Measurements from ENCODE around the gene HPS4. TPM values are rescaled to one million over a fixed set of nuclear protein-coding genes. Genes with fewer than 3 reads are reported as not detected.

HPS4 gene
- total and polyA plus RNA-seq, 2 of the 8 experiments (the other 6 are each of a cell fraction or from before 2014, with no cell fraction given), result 28.0 to 35.2 TPM

DNA sequence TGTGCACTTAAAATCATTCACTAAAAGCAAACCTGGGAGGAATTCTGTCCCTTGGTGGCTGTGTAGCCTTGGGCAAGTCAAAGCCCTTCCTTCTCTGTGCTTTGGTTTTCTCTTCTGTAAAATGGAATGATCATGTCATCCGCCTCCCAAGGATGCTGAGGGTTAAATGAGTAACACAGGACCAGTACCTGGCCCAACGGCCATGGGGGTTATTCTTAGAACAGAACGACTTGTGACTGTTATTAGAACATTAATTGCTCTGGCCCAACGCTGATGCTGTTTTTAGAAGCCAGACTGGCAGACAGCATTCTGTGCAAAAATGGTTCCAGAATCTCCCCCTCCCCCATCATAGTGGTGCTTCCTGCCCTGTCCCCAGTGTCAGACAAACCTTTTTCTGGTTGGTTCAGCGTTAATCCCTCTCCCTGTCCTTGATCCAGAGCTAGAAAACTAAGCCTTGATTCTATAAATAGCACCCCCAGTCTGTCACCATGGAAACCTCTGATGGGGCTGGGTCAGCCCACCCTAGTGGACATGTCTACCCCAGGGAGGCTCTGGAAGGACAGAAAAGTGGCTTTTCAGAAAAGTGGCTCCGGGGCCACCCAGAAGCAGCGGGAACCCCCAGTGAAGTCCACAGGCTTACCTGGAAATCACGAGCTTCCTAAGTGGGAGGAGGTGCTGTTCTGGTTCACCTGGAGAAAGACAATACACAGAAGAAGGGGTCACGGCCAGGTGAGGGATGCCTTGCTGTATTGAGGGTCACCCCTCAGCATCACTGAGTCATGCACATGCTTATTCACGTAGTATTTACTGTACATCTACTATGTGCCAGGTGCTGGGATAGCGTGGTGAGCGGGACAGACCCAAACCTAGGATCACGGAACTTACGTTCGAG, 44.2 kb upstream of the HPS4 start:
- H2AFZ ChIP-seq (ENCODE audit: low read length), result no peak overlapping the region
- no peak overlapping the region for H3K4ac ChIP-seq (replicated peaks; ENCODE audit: insufficient read length, low read depth, low read length)
- FAIRE-seq (no peak), DNase-seq (ENCODE audit: low read depth in 1 of 2, low spot score in 2 of 2) (no peak)
- no peak overlapping the region for H4K91ac ChIP-seq (replicated peaks; ENCODE audit: insufficient read length, low read length)
- H3K4me1 ChIP-seq (replicated peaks in 1 of 4; ENCODE audit: control insufficient read depth in 3 of 4, insufficient read depth in 4 of 4, low read length in 3 of 4), result no peaks in the 10 kb centered on the region
- no peak overlapping the region for H3K18ac ChIP-seq (ENCODE audit: extremely low read depth, low read length)
- no peak overlapping the region for H3K4me3 ChIP-seq (ENCODE audit: extremely low read depth in 1 of 4, insufficient read depth in 2 of 4, low read depth in 3 of 4, low read length in 4 of 4)
- no peak overlapping the region for H2AK5ac ChIP-seq (ENCODE audit: low read depth, low read length)
- H2BK20ac ChIP-seq (ENCODE audit: low read length), result no peak overlapping the region
- no peaks in the 10 kb centered on the region; a peak in 1 of 7 replicates for H3K27me3 ChIP-seq (replicated peaks in 1 of 4; ENCODE audit: control insufficient read depth in 3 of 4, extremely low read depth in 1 of 4, insufficient read depth in 3 of 4, low read length in 3 of 4)
- WGBS, 2 experiments (ENCODE audit: extremely low coverage in 1 of 2, insufficient coverage in 1 of 2, insufficient read length in 1 of 2, insufficient replicate concordance in 2 of 2, low coverage in 1 of 2, low lambda C conversion rate in 2 of 2, missing lambda C conversion rate in 1 of 2), result 91% methylated on average over 13 of the region's 15 CpGs; no CpG with 5 or more reads in 1 of the 2 experiments
- no peak overlapping the region for H3K56ac ChIP-seq (replicated peaks; ENCODE audit: insufficient read length, low read depth, low read length)
- no peak overlapping the region for H3K4me2 ChIP-seq (ENCODE audit: insufficient read depth in 1 of 2, low read depth in 2 of 2, low read length in 2 of 2)
- H3K14ac ChIP-seq (ENCODE audit: insufficient read length), result no peak overlapping the region
- H3K79me1 ChIP-seq (ENCODE audit: low read depth, low read length), result no peaks in the 10 kb centered on the region
- H4K20me1 ChIP-seq (replicated peaks in 1 of 2; ENCODE audit: control insufficient read depth in 1 of 2, insufficient read depth in 2 of 2, low read length in 2 of 2), result peaks cover 0 to 5% of the 10 kb centered on the region in 2 experiments
- peaks cover 6 to 65% (median 43%) of the 10 kb centered on the region in 4 experiments; a peak in 6 of 8 replicates for H3K36me3 ChIP-seq (ENCODE audit: control insufficient read depth in 2 of 4, insufficient read depth in 4 of 4, low read length in 3 of 4)
- H2BK120ac ChIP-seq (replicated peaks; ENCODE audit: low read depth, low read length), result no peak overlapping the region
- ChIA-PET POLR2A (ENCODE audit: partially characterized antibody) (interaction anchor here (1.2 to 1.6 kb wide), 2 partner anchors 12 to 18 kb away, joined by 3 read pairs; no protein-coding TSS in a partner anchor), CTCF (ENCODE audit: partially characterized antibody) (interaction anchor here (1.0 to 1.5 kb wide), 3 partner anchors 8 to 141 kb away, joined by 3 to 4 read pairs (median 3); no protein-coding TSS in a partner anchor)
- no peaks in the 10 kb centered on the region for H3K23me2 ChIP-seq (ENCODE audit: low read depth, low read length)
- H3K23ac ChIP-seq (ENCODE audit: insufficient read length), result no peak overlapping the region
- no peak overlapping the region for H4K5ac ChIP-seq (ENCODE audit: insufficient read length, low read depth, low read length)
- H3K27ac ChIP-seq (ENCODE audit: low read depth, low read length), result no peak overlapping the region
- no peaks in the 10 kb centered on the region for H3K79me2 ChIP-seq (ENCODE audit: control insufficient read depth in 1 of 2, insufficient read depth in 2 of 2, low read length in 2 of 2)
- H4K8ac ChIP-seq (ENCODE audit: extremely low read depth, insufficient read depth, low read length), result no peak overlapping the region
- no peak overlapping the region for H2BK5ac ChIP-seq (ENCODE audit: low read depth, low read length)
- no peak overlapping the region for H2BK15ac ChIP-seq (ENCODE audit: low read length)
- no peaks in the 10 kb centered on the region for H3K9me3 ChIP-seq (ENCODE audit: insufficient read depth in 2 of 2, low read depth in 1 of 2, low read length in 1 of 2)
- no peak overlapping the region for H3K9ac ChIP-seq (replicated peaks in 1 of 4; ENCODE audit: extremely low read depth in 1 of 4, low read depth in 3 of 4, low read length in 3 of 4)
- TF ChIP-seq, protein P1, sequence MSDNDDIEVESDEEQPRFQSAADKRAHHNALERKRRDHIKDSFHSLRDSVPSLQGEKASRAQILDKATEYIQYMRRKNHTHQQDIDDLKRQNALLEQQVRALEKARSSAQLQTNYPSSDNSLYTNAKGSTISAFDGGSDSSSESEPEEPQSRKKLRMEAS (IDR thresholded peaks at IDR 0.05), result no peak
- no peak for TF ChIP-seq CHD1 (IDR thresholded peaks at IDR 0.05; ENCODE audit: low read depth, low read length)
- no peak for TF ChIP-seq JUND (IDR thresholded peaks at IDR 0.05; ENCODE audit: low read length)
- TF ChIP-seq HDAC6 (IDR thresholded peaks at IDR 0.05; ENCODE audit: low read depth, low read length), result no peak
- TF ChIP-seq CEBPB (IDR thresholded peaks at IDR 0.05; ENCODE audit: low read depth, low read length), result no peak
- TF ChIP-seq KDM5A (IDR thresholded peaks at IDR 0.05; ENCODE audit: low read length), result no peak
- TF ChIP-seq TAF1 (IDR thresholded peaks at IDR 0.05; ENCODE audit: low read depth, low read length), result no peak
- no peak for TF ChIP-seq PHF8 (conservative IDR thresholded peaks at IDR 0.05; ENCODE audit: low read depth, low read length)
- no peak for TF ChIP-seq SIRT6 (IDR thresholded peaks at IDR 0.05; ENCODE audit: low read length)
- no peak overlapping the region for H2BK12ac ChIP-seq (ENCODE audit: low read depth, low read length)

Data from H1 (cell line).